OCI-LY1 (cell line): ENCODE measurements around the gene MRPL54.

Experiments used
- EZH2 ChIP-seq: fragments of 200-600 bp; sonication (generic), shearing (Covaris generic); IDR thresholded peaks from 2 replicates; pipeline ENCODE4 v1.8.0; 2017; ENCODE audit warnings: borderline replicate concordance, mixed run types, mild to moderate bottlenecking, antibody characterized with exemption, low read length, moderate library complexity, mixed read lengths
- TF ChIP-seq, protein P1 (sequence below): fragments of 200-600 bp; sonication (generic), shearing (Covaris generic); IDR thresholded peaks from 2 replicates; pipeline ENCODE4 v1.5.1; 2017; ENCODE audit warnings: mild to moderate bottlenecking, antibody characterized with exemption, low read length, moderate library complexity, mixed read lengths

DNA sequence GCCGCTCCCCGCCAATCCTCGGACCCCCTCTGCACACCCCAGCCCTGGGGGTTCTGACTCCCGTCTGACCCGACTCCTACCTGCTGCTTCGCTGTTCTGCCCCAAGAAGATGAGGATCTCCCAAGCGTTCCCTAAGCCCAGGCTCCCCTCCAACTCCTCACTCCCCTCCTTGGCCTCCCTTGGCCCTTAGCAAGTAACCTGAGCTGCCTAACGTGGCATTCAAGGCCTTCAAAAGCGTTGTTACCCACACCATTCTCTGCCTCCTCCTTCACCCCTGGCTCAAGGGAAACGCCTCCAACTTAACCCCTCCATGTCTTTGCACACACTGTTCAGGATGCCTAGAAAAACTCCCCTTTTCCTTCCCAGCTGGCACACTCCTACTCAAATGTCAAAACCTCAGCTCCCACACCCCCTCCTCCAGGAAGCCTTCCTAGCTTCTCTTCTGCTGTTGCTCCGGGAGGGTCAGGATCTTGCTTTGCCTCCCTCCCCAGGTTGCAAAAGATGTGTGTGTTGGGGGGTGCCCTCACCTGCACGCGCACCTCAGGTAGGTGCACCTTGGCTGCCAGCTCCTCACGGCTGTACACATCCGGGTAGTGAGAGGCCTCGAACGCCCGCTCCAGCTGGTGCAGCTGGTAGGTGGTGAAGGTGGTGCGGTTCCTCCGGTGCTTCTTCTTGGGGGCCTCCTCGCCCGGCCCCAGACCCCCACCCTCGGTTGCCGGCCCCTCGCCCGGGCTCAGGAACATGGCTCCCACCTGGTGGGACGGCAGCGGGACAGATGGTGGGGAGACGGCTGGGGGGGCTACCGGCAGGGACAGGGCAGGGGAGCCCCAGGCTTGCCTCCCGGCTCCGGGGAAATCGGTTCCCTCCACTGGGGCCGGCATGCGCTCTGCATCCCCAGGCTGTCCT, 8.8 kb downstream of the MRPL54 start:
- TF ChIP-seq, protein P1, sequence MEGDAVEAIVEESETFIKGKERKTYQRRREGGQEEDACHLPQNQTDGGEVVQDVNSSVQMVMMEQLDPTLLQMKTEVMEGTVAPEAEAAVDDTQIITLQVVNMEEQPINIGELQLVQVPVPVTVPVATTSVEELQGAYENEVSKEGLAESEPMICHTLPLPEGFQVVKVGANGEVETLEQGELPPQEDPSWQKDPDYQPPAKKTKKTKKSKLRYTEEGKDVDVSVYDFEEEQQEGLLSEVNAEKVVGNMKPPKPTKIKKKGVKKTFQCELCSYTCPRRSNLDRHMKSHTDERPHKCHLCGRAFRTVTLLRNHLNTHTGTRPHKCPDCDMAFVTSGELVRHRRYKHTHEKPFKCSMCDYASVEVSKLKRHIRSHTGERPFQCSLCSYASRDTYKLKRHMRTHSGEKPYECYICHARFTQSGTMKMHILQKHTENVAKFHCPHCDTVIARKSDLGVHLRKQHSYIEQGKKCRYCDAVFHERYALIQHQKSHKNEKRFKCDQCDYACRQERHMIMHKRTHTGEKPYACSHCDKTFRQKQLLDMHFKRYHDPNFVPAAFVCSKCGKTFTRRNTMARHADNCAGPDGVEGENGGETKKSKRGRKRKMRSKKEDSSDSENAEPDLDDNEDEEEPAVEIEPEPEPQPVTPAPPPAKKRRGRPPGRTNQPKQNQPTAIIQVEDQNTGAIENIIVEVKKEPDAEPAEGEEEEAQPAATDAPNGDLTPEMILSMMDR, result no peak
- TF ChIP-seq EZH2, result no peak
